HEK293 (cell line): Measurements from ENCODE around the gene RCSD1.

Experiments used
- CTCF ChIA-PET: fragments of 350-600 bp; formaldehyde crosslinking; extraction: SDS; loops from one replicate; lab custom pipeline; 2021; ENCODE audit warnings: antibody characterized with exemption; lab: Yijun Ruan, JAX
- POLR2A ChIA-PET: fragments of 300-600 bp; formaldehyde crosslinking; extraction: SDS; loops from one replicate; lab custom pipeline; 2020; ENCODE audit warnings: antibody characterized with exemption, inconsistent platforms; lab: Yijun Ruan, JAX
- H3K27ac ChIP-seq: fragments of 200-500 bp; sonication (Bioruptor generic); 2 replicates; pipeline ENCODE4 v1.5.1; 2014; ENCODE audit warnings: low read depth, low read length, control low read depth, inconsistent platforms; ENCODE audit errors: extremely low read depth
- H3K36me3 ChIP-seq, 2 experiments: fragments of 200-500 bp in 1 of 2; sonication (Bioruptor generic) in 1 of 2; 1 replicate in 1 of 2; 2 replicates in 1 of 2; pipeline ENCODE4 v1.5.1; 2014 to 2017; ENCODE audit warnings: inconsistent platforms in 2 of 2, low read length in 2 of 2; ENCODE audit not compliant: control insufficient read depth in 2 of 2, insufficient read depth in 1 of 2
- H3K4me1 ChIP-seq: fragments of 200-500 bp; sonication (Bioruptor generic); 2 replicates; pipeline ENCODE4 v1.5.1; 2014; ENCODE audit warnings: mild to moderate bottlenecking, low read length, inconsistent platforms; ENCODE audit not compliant: control insufficient read depth, insufficient read depth
- H3K4me3 ChIP-seq: 2 replicates; pipeline ENCODE4 v1.5.1; 2011; ENCODE audit warnings: low read depth, mild to moderate bottlenecking, control low read depth, low read length, moderate library complexity
- H3K9me3 ChIP-seq: fragments of 200-500 bp; sonication (Bioruptor generic); 2 replicates; pipeline ENCODE4 v1.5.1; 2014; ENCODE audit warnings: low read depth, low read length, inconsistent platforms; ENCODE audit not compliant: control insufficient read depth, insufficient read depth
- PRDM4 ChIP-seq: fragments of 450-650 bp; formaldehyde crosslinking; IDR thresholded peaks from 2 replicates; pipeline ENCODE4 v1.5.1; 2017; ENCODE audit warnings: missing biosample characterization, missing genetic modification characterization
- SETDB1 ChIP-seq: IDR thresholded peaks from one replicate; pipeline ENCODE4 v1.6.1; 2017; ENCODE audit warnings: mild to moderate bottlenecking, low read length, moderate library complexity, mixed read lengths; ENCODE audit not compliant: insufficient read length
- ZBTB17 ChIP-seq: fragments of 450-650 bp; formaldehyde crosslinking; IDR thresholded peaks from 2 replicates; pipeline ENCODE4 v1.5.1; 2016; ENCODE audit warnings: missing biosample characterization, missing genetic modification characterization
- ZNF138 ChIP-seq: fragments of 450-650 bp; formaldehyde crosslinking; IDR thresholded peaks from 2 replicates; pipeline ENCODE4 v1.5.1; 2016; ENCODE audit warnings: missing biosample characterization, missing genetic modification characterization, borderline replicate concordance
- ZNF274 ChIP-seq, 2 experiments: fragments of 200-500 bp in 1 of 2; fragments of 450-650 bp in 1 of 2; sonication (Bioruptor generic) in 1 of 2; formaldehyde crosslinking in 1 of 2; IDR thresholded peaks; 2 replicates each; pipeline versions ENCODE4 v1.5.1 to v1.6.1; 2014 to 2016; ENCODE audit warnings: borderline replicate concordance in 1 of 2, inconsistent platforms in 1 of 2, low read length in 1 of 2, missing biosample characterization in 1 of 2, missing genetic modification characterization in 1 of 2
- ZNF280D ChIP-seq: fragments of 450-650 bp; formaldehyde crosslinking; IDR thresholded peaks from 2 replicates; pipeline ENCODE4 v1.5.1; 2016; ENCODE audit warnings: missing biosample characterization, missing genetic modification characterization
- ZNF398 ChIP-seq: fragments of 450-650 bp; formaldehyde crosslinking; IDR thresholded peaks from 2 replicates; pipeline ENCODE4 v1.5.1; 2017; ENCODE audit warnings: missing biosample characterization, missing genetic modification characterization
- ZNF423 ChIP-seq: fragments of 450-650 bp; formaldehyde crosslinking; IDR thresholded peaks from 2 replicates; pipeline ENCODE4 v1.5.1; 2016; ENCODE audit warnings: missing biosample characterization, missing genetic modification characterization
- ZNF488 ChIP-seq: fragments of 450-650 bp; formaldehyde crosslinking; IDR thresholded peaks from 2 replicates; pipeline ENCODE4 v1.5.1; 2016; ENCODE audit warnings: missing biosample characterization, missing genetic modification characterization
- ZNF501 ChIP-seq: fragments of 450-650 bp; formaldehyde crosslinking; IDR thresholded peaks from 2 replicates; pipeline ENCODE4 v1.5.1; 2016; ENCODE audit warnings: missing biosample characterization, missing genetic modification characterization
- ZNF530 ChIP-seq: fragments of 450-650 bp; formaldehyde crosslinking; IDR thresholded peaks from 2 replicates; pipeline ENCODE4 v1.5.1; 2016; ENCODE audit warnings: low read depth, missing biosample characterization, missing genetic modification characterization
- ZNF610 ChIP-seq: fragments of 450-650 bp; formaldehyde crosslinking; IDR thresholded peaks from 2 replicates; pipeline ENCODE4 v1.5.1; 2016; ENCODE audit warnings: missing biosample characterization, missing genetic modification characterization, borderline replicate concordance
- ZNF621 ChIP-seq: fragments of 450-650 bp; formaldehyde crosslinking; IDR thresholded peaks from 2 replicates; pipeline ENCODE4 v1.5.1; 2017; ENCODE audit warnings: missing biosample characterization, missing genetic modification characterization
- ZNF629 ChIP-seq: fragments of 450-650 bp; formaldehyde crosslinking; IDR thresholded peaks from 2 replicates; pipeline ENCODE4 v1.5.1; 2017; ENCODE audit warnings: missing biosample characterization, missing genetic modification characterization
- ZNF670 ChIP-seq: fragments of 450-650 bp; formaldehyde crosslinking; IDR thresholded peaks from 2 replicates; pipeline ENCODE4 v1.5.1; 2016; ENCODE audit warnings: missing biosample characterization, missing genetic modification characterization, low read depth
- ZNF704 ChIP-seq: fragments of 450-650 bp; formaldehyde crosslinking; IDR thresholded peaks from 2 replicates; pipeline ENCODE4 v1.5.1; 2016; ENCODE audit warnings: missing biosample characterization, missing genetic modification characterization

RCSD1 gene

GRCh38 chr1:167679714-167680113 is 49.7 kb downstream of the RCSD1 start:
- POLR2A ChIA-PET, result no interaction called here
- H3K4me3 ChIP-seq, result no peak overlapping the region
- 0 out of 2 replicates have a peak, but pooled peaks cover 3% of the 10 kb centered on the region for H3K4me1 ChIP-seq
- CTCF ChIA-PET, result no interaction called here
- H3K9me3 ChIP-seq, result no peaks in the 10 kb centered on the region
- no peaks in the 10 kb centered on the region for H3K36me3 ChIP-seq
- no peak for TF ChIP-seq ZNF488 (tag by site-specific recombination)
- TF ChIP-seq ZNF670, result no peak
- TF ChIP-seq ZNF280D, result no peak
- no peak for TF ChIP-seq ZNF423 (tag by site-specific recombination)
- no peak for TF ChIP-seq ZNF398 (tag by site-specific recombination)
- no peak for TF ChIP-seq ZNF629 (tag by site-specific recombination)
- no peak for TF ChIP-seq ZNF501
- no peak for TF ChIP-seq ZNF138 (tag by site-specific recombination)
- H3K27ac ChIP-seq, result no peak overlapping the region

GRCh38 chr1:167681024-167681423 is 51.0 kb downstream of the RCSD1 start:
- H3K9me3 ChIP-seq, result no peaks in the 10 kb centered on the region
- H3K4me3 ChIP-seq, result no peak overlapping the region
- H3K4me1 ChIP-seq, result 0 out of 2 replicates have a peak, but pooled peaks cover 3% of the 10 kb centered on the region
- ChIA-PET POLR2A (no interaction called here), CTCF (interaction anchor here (1.2 kb wide), 1 partner anchor 9 kb away, joined by 3 read pairs; no protein-coding TSS in a partner anchor)
- H3K36me3 ChIP-seq, result no peaks in the 10 kb centered on the region
- no peak overlapping the region for H3K27ac ChIP-seq
- TF ChIP-seq SETDB1 (no peak), ZBTB17 (tag by site-specific recombination) (peak; percentile 45)

- POLR2A ChIA-PET, result no interaction called here
- TF ChIP-seq ZNF704, result no peak
- no peak for TF ChIP-seq ZNF274 (IDR thresholded peaks at IDR 0.05; ENCODE audit: low read length)
- no peak for TF ChIP-seq ZNF274 (tag by site-specific recombination; IDR thresholded peaks at IDR 0.05; ENCODE audit: borderline replicate concordance)
- no peak for TF ChIP-seq ZNF398 (tag by site-specific recombination)
- TF ChIP-seq PRDM4 (tag by site-specific recombination), result no peak
- TF ChIP-seq ZNF610 (tag by site-specific recombination), result no peak
- no peak for TF ChIP-seq ZNF530 (tag by site-specific recombination)
- no peak for TF ChIP-seq ZNF621 (tag by site-specific recombination)
- TF ChIP-seq, all 188 proteins: peak for 0
- H3K9me3 ChIP-seq, result no peaks in the 10 kb centered on the region
- H3K36me3 ChIP-seq, result no peaks in the 10 kb centered on the region
- H3K4me1 ChIP-seq, result 0 out of 2 replicates have a peak, but pooled peaks cover 3% of the 10 kb centered on the region
- H3K4me3 ChIP-seq, result no peak overlapping the region
- CTCF ChIA-PET, result interaction anchor here (0.7 to 1.2 kb wide), 2 partner anchors 9 to 882 kb away, joined by 3 read pairs; no protein-coding TSS in a partner anchor
- no peak overlapping the region for H3K27ac ChIP-seq
Measured at GRCh38 chr1:167681451-167682098, 51.5 kb downstream of the RCSD1 start.
